ENCODE measurements around the gene MS4A18.
"Not testable (repeated sequence)": the region's sequence is repeated elsewhere in the genome, so short reads cannot be mapped to it uniquely, and the experiment has no call there.

The MS4A18 gene

GRCh38 chr11:60740573-60740972 is 16.1 kb downstream of the MS4A18 start:
- no peak for DNase-seq

GRCh38 chr11:60741421-60741820 is 16.9 kb downstream of the MS4A18 start:
- DNase-seq: no peak

GRCh38 chr11:60743058-60743457 is 18.5 kb downstream of the MS4A18 start:
- no peak for DNase-seq

GRCh38 chr11:60744114-60744513 is 19.6 kb downstream of the MS4A18 start:
- DNase-seq: no peak

- no peak for DNase-seq
Measured at GRCh38 chr11:60747359-60747873, 22.9 kb downstream of the MS4A18 start.

GRCh38 chr11:60748225-60748624 is 23.7 kb downstream of the MS4A18 start:
- no peak for DNase-seq

GRCh38 chr11:60748821-60749220 is 24.3 kb downstream of the MS4A18 start:
- DNase-seq: no peak

GRCh38 chr11:60750911-60751310 is 26.4 kb downstream of the MS4A18 start:
- no peak for DNase-seq

GRCh38 chr11:60753309-60753708 is 28.8 kb downstream of the MS4A18 start:
- DNase-seq: no peak

GRCh38 chr11:60754887-60755286 is 30.4 kb downstream of the MS4A18 start:
- peak; percentile 3 for DNase-seq

GRCh38 chr11:60756307-60757032 is 31.9 kb downstream of the MS4A18 start, which contains the start of gene MS4A15:
MS4A15 (plus strand) TSS chr11:60756867; CDS start chr11:60763734, 6,867 bp downstream.
- DNase-seq: peak; percentile 21

- DNase-seq: peak; percentile 37
Measured at GRCh38 chr11:60757231-60757800, 32.8 kb downstream of the MS4A18 start.

GRCh38 chr11:60758671-60759070 is 34.2 kb downstream of the MS4A18 start:
- DNase-seq: not testable (repeated sequence)

- not testable (repeated sequence) for DNase-seq
Measured at GRCh38 chr11:60759438-60760225, 35.1 kb downstream of the MS4A18 start.

GRCh38 chr11:60761436-60762190 is 37.1 kb downstream of the MS4A18 start:
- DNase-seq: no peak

GRCh38 chr11:60762851-60763691 is 38.6 kb downstream of the MS4A18 start:
- peak; percentile 31 for DNase-seq

GRCh38 chr11:60763692-60764369 is 39.3 kb downstream of the MS4A18 start:
- DNase-seq: peak; percentile 33

GRCh38 chr11:60764879-60765278 is 40.4 kb downstream of the MS4A18 start:
- no peak for DNase-seq

- no peak for DNase-seq
Measured at GRCh38 chr11:60765355-60765754, 40.8 kb downstream of the MS4A18 start.

- no peak for DNase-seq
Measured at GRCh38 chr11:60766547-60766946, 42.0 kb downstream of the MS4A18 start.

GRCh38 chr11:60767388-60767811 is 42.9 kb downstream of the MS4A18 start:
- peak; percentile 61 for DNase-seq
